ENCODE data around the gene FBXL14.

- TF ChIP-seq TAF1 (IDR thresholded peaks at IDR 0.05; ENCODE audit: low read depth), result no peak
- TF ChIP-seq EP300 (IDR thresholded peaks at IDR 0.05; ENCODE audit: borderline replicate concordance), result no peak
- TF ChIP-seq CEBPB (IDR thresholded peaks at IDR 0.05), result no peak
- TF ChIP-seq RAD21 (IDR thresholded peaks at IDR 0.05; ENCODE audit: low read depth), result no peak
- TF ChIP-seq EGR1 (IDR thresholded peaks at IDR 0.05), result no peak
- no peak for TF ChIP-seq USF1 (IDR thresholded peaks at IDR 0.05)
- no peak for TF ChIP-seq MAX (IDR thresholded peaks at IDR 0.05)
Measured at GRCh38 chr12:1638203-1638602, 43.8 kb upstream of the FBXL14 start.
